HepG2 (cell line): ENCODE results near the gene PSMG4. TPM values are rescaled to one million over a fixed set of nuclear protein-coding genes. Genes with fewer than 3 reads are reported as not detected.

Experiments
- ATM ChIP-seq: fragments of 450-650 bp; IDR thresholded peaks from 2 replicates; pipeline ENCODE4 v1.7.1; 2017; ENCODE audit warnings: mild to moderate bottlenecking, borderline replicate concordance
- GABPA ChIP-seq, 2 experiments: IDR thresholded peaks; 2 replicates each; pipeline ENCODE4 v1.6.1; 2011 to 2016; ENCODE audit warnings: low read depth in 2 of 2, low read length in 1 of 2, missing biosample characterization in 1 of 2, missing genetic modification characterization in 1 of 2
- MTA3 ChIP-seq: sonication (generic); formaldehyde crosslinking; IDR thresholded peaks from 2 replicates; pipeline ENCODE4 v1.4.0; 2020; ENCODE audit warnings: missing genetic modification reagents
- NONO ChIP-seq, 2 experiments: fragments of 450-650 bp in 1 of 2; sonication (generic) in 1 of 2; formaldehyde crosslinking in 1 of 2; IDR thresholded peaks in 1 of 2; conservative IDR thresholded peaks in 1 of 2; 2 replicates each; pipeline versions ENCODE4 v1.6.1 to v1.8.0; 2017 to 2022; ENCODE audit warnings: mild to moderate bottlenecking in 1 of 2, missing genetic modification reagents in 1 of 2, moderate library complexity in 1 of 2
- PAWR ChIP-seq: sonication (generic); formaldehyde crosslinking; IDR thresholded peaks from 2 replicates; pipeline ENCODE4 v1.4.0; 2020; ENCODE audit warnings: missing genetic modification reagents, mild to moderate bottlenecking, borderline replicate concordance
- RNF2 ChIP-seq: fragments of 450-650 bp; conservative IDR thresholded peaks from 2 replicates; pipeline ENCODE4 v1.6.1; 2016; ENCODE audit warnings: low read depth
- XRCC5 ChIP-seq: fragments of 200-400 bp; formaldehyde crosslinking; optimal IDR thresholded peaks from 2 replicates; pipeline ENCODE3; 2017; ENCODE audit warnings: mild to moderate bottlenecking, low read length
- ZHX2 ChIP-seq, 2 experiments: sonication (generic) in 1 of 2; formaldehyde crosslinking in 1 of 2; IDR thresholded peaks; 2 replicates each; pipeline versions ENCODE4 v1.6.1 to v1.9.0; 2014 to 2022; ENCODE audit warnings: antibody characterized with exemption in 1 of 2, borderline replicate concordance in 1 of 2, inconsistent platforms in 1 of 2, low read depth in 1 of 2, missing genetic modification reagents in 1 of 2
- ZIK1 ChIP-seq: sonication (generic); formaldehyde crosslinking; IDR thresholded peaks from 2 replicates; pipeline ENCODE4 v1.5.0; 2020; ENCODE audit warnings: mild to moderate bottlenecking, low read depth, missing genetic modification reagents, borderline replicate concordance
- ZNF292 ChIP-seq: sonication (generic); formaldehyde crosslinking; IDR thresholded peaks from 2 replicates; pipeline ENCODE4 v1.8.1; 2022; ENCODE audit warnings: mild to moderate bottlenecking, low read depth, missing genetic modification reagents, borderline replicate concordance
- ZNF33B ChIP-seq: sonication (generic); formaldehyde crosslinking; IDR thresholded peaks from 2 replicates; pipeline ENCODE4 v1.5.1; 2020; ENCODE audit warnings: mild to moderate bottlenecking, missing genetic modification reagents
- ZNF484 ChIP-seq: sonication (generic); formaldehyde crosslinking; IDR thresholded peaks from 2 replicates; pipeline ENCODE4 v1.5.1; 2020; ENCODE audit warnings: mild to moderate bottlenecking, low read depth, missing genetic modification reagents, borderline replicate concordance
- ZNF7 ChIP-seq: IDR thresholded peaks from 2 replicates; pipeline ENCODE4 v1.6.1; 2016; ENCODE audit warnings: missing biosample characterization, missing genetic modification reagents
- ZNF709 ChIP-seq: sonication (generic); formaldehyde crosslinking; IDR thresholded peaks from 2 replicates; pipeline ENCODE4 v1.5.0; 2020; ENCODE audit warnings: mild to moderate bottlenecking, missing genetic modification reagents
- polyA plus RNA-seq, 8 experiments: library from polyadenylated mRNA; depleted of rRNA in 3 of 8; stranded (reverse) in 7 of 8; unstranded in 1 of 8; fragments of >200 nt; fragmentation: Illumina TruSeq in 4 of 8; extraction: Trizol in 4 of 8; gene quantifications; 2 replicates each; pipeline versions ENCODE4 v1.2.1 to v1.2.3, GENCODE V29; 2011 to 2016; ENCODE audit warnings: low read depth in 4 of 8, missing spikeins in 1 of 8, mixed read lengths in 1 of 8; ENCODE audit not compliant: insufficient read depth in 1 of 8
- total RNA-seq, 5 experiments: library from RNA; depleted of rRNA; stranded (reverse); fragments of >200 nt; fragmentation: Illumina TruSeq; extraction: Trizol; gene quantifications; 2 replicates each; pipeline ENCODE4 v1.2.3, GENCODE V29; 2016; ENCODE audit warnings: low read depth in 1 of 5
- TF ChIP-seq, protein P1 (sequence below): sonication (generic); formaldehyde crosslinking; IDR thresholded peaks from 2 replicates; pipeline ENCODE4 v1.4.0; 2020; ENCODE audit warnings: missing genetic modification reagents
- TF ChIP-seq, protein P2 (sequence below): IDR thresholded peaks from 2 replicates; pipeline ENCODE4 v1.6.1; 2016; ENCODE audit warnings: low read depth, control low read depth
- TF ChIP-seq, protein P3 (sequence below): sonication (generic); formaldehyde crosslinking; IDR thresholded peaks from 2 replicates; pipeline ENCODE4 v1.9.0; 2022; ENCODE audit warnings: low read depth, missing genetic modification reagents

Gene PSMG4
- total and polyA plus RNA-seq, 2 of the 13 experiments (the other 11 are each of a cell fraction or from before 2014, with no cell fraction given) = 28.5 to 32.8 TPM

DNA sequence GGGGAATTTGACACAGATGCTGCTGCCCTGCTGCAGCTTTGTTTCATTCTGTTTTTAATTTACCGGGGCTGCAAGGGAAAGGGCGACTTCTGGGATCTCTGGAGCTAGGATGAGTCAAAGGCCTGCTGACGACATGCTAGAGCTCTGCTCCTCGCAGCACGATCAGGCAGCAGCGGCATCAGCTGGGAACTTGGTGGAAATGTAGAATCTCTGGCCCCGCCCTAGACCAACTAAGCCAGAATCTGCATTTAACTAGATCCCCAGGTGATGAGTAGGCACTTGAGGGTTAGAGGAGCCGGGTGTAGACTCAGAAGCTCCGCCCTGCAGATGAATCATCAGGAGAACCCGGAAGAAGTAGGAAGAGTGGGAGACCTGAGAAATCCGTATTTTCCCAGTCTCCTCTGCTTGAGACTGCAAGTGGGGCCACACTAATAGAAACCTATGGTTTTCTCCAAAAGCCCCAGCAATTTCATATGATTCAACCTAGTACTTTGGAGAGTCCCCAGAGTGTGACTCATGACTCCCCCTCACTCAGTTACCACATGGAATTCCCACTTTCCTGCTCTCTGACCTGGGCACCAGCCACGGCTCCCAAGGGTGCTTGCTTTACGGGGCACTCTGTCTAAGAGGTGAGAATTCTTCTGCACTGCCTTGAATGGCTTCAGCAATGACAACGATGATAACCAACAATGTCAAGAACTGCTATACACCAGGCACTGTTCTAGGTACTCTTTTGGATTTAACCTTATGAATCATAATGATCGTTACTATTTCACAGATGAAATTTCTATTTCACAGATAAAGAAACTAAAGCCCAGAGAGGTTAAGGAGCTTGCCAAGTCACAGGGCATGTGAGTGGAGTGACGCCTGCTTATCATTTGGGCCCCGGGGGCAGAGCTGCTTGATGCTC, 49.4 kb upstream of the PSMG4 start (continued):
- no peak for TF ChIP-seq ZNF709
- 0 out of 2 replicates have a peak, but pooled peaks have one; percentile 35 for TF ChIP-seq RNF2
- TF ChIP-seq ZNF484 = no peak
- no peak for TF ChIP-seq MTA3
- TF ChIP-seq NONO (IDR thresholded peaks at IDR 0.05) = no peak
- TF ChIP-seq NONO (CRISPR knock-in tag; conservative IDR thresholded peaks at IDR 0.05) = no peak
- TF ChIP-seq GABPA (IDR thresholded peaks at IDR 0.05; ENCODE audit: low read depth, low read length) = no peak
- peak; percentile 41 for TF ChIP-seq GABPA (CRISPR knock-in tag; IDR thresholded peaks at IDR 0.05; ENCODE audit: low read depth)
- no peak for TF ChIP-seq ATM
- no peak for TF ChIP-seq ZNF7 (CRISPR knock-in tag)
- no peak for TF ChIP-seq ZNF33B (CRISPR knock-in tag)
- TF ChIP-seq, protein P1, sequence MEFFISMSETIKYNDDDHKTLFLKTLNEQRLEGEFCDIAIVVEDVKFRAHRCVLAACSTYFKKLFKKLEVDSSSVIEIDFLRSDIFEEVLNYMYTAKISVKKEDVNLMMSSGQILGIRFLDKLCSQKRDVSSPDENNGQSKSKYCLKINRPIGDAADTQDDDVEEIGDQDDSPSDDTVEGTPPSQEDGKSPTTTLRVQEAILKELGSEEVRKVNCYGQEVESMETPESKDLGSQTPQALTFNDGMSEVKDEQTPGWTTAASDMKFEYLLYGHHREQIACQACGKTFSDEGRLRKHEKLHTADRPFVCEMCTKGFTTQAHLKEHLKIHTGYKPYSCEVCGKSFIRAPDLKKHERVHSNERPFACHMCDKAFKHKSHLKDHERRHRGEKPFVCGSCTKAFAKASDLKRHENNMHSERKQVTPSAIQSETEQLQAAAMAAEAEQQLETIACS (CRISPR knock-in tag) = no peak
- 0 out of 2 replicates have a peak, but pooled peaks have one; percentile 31 for TF ChIP-seq ZHX2 (IDR thresholded peaks at IDR 0.05; ENCODE audit: low read depth)
- no peak for TF ChIP-seq ZHX2 (CRISPR knock-in tag; IDR thresholded peaks at IDR 0.05; ENCODE audit: borderline replicate concordance)
- TF ChIP-seq, protein P2, sequence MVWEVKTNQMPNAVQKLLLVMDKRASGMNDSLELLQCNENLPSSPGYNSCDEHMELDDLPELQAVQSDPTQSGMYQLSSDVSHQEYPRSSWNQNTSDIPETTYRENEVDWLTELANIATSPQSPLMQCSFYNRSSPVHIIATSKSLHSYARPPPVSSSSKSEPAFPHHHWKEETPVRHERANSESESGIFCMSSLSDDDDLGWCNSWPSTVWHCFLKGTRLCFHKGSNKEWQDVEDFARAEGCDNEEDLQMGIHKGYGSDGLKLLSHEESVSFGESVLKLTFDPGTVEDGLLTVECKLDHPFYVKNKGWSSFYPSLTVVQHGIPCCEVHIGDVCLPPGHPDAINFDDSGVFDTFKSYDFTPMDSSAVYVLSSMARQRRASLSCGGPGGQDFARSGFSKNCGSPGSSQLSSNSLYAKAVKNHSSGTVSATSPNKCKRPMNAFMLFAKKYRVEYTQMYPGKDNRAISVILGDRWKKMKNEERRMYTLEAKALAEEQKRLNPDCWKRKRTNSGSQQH (CRISPR knock-in tag) = no peak
- TF ChIP-seq ZNF292 (CRISPR knock-in tag) = peak; percentile 50; the same call in 1 of the 2 replicates
- TF ChIP-seq ZIK1 = no peak
- TF ChIP-seq, protein P3, sequence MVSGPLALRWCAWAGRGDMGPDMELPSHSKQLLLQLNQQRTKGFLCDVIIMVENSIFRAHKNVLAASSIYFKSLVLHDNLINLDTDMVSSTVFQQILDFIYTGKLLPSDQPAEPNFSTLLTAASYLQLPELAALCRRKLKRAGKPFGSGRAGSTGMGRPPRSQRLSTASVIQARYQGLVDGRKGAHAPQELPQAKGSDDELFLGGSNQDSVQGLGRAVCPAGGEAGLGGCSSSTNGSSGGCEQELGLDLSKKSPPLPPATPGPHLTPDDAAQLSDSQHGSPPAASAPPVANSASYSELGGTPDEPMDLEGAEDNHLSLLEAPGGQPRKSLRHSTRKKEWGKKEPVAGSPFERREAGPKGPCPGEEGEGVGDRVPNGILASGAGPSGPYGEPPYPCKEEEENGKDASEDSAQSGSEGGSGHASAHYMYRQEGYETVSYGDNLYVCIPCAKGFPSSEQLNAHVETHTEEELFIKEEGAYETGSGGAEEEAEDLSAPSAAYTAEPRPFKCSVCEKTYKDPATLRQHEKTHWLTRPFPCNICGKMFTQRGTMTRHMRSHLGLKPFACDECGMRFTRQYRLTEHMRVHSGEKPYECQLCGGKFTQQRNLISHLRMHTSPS (CRISPR knock-in tag) = no peak
- TF ChIP-seq XRCC5 = peak; percentile 64
- TF ChIP-seq PAWR (CRISPR knock-in tag) = no peak
